SH-SY5Y (cell line): ENCODE measurements around the gene HSF2BP.

Experiments
- GATA2 ChIP-seq: IDR thresholded peaks from 2 replicates; pipeline ENCODE4 v1.6.1; 2011; ENCODE audit warnings: mild to moderate bottlenecking, low read depth, low read length
- GATA3 ChIP-seq: IDR thresholded peaks from 2 replicates; pipeline ENCODE4 v1.6.1; 2011; ENCODE audit warnings: low read depth, mild to moderate bottlenecking, low read length, moderate library complexity

- no peak for TF ChIP-seq GATA3
- no peak for TF ChIP-seq GATA2
Observed at GRCh38 chr21:43687566-43688399, 28.5 kb upstream of the HSF2BP start.
